K562 (cell line): ENCODE measurements around the gene TNFRSF13B.
"Not testable (repeated sequence)": the region's sequence is repeated elsewhere in the genome, so short reads cannot be mapped to it uniquely, and the experiment has no call there.

Experiments
- CREB1 ChIP-seq, 2 experiments: sonication (generic) in 1 of 2; formaldehyde crosslinking in 1 of 2; IDR thresholded peaks; 2 replicates each; pipeline versions ENCODE4 v1.6.1 to v1.8.0; 2012 to 2022; ENCODE audit warnings: inconsistent platforms in 1 of 2, mild to moderate bottlenecking in 1 of 2, missing genetic modification reagents in 1 of 2, moderate library complexity in 1 of 2
- ZBTB12 ChIP-seq: fragments of 250-450 bp; sonication (Bioruptor Pico); IDR thresholded peaks from 2 replicates; pipeline ENCODE4 v1.4.0; 2020
- ZKSCAN1 ChIP-seq: fragments of 150-350 bp; IDR thresholded peaks from 2 replicates; pipeline ENCODE4 v1.6.1; 2016; ENCODE audit warnings: low read depth, low read length
- ZNF175 ChIP-seq: fragments of 200-800 bp; sonication (Bioruptor generic); IDR thresholded peaks from 2 replicates; pipeline ENCODE4 v1.6.1; 2016; ENCODE audit warnings: low read depth, mild to moderate bottlenecking, missing genetic modification characterization, missing compliant biosample characterization
- TF ChIP-seq, protein P1 (sequence below): fragments of 250-450 bp; sonication (Bioruptor Pico); IDR thresholded peaks from 2 replicates; pipeline ENCODE4 v1.4.0; 2020; ENCODE audit warnings: mild to moderate bottlenecking, moderate library complexity, borderline replicate concordance

DNA sequence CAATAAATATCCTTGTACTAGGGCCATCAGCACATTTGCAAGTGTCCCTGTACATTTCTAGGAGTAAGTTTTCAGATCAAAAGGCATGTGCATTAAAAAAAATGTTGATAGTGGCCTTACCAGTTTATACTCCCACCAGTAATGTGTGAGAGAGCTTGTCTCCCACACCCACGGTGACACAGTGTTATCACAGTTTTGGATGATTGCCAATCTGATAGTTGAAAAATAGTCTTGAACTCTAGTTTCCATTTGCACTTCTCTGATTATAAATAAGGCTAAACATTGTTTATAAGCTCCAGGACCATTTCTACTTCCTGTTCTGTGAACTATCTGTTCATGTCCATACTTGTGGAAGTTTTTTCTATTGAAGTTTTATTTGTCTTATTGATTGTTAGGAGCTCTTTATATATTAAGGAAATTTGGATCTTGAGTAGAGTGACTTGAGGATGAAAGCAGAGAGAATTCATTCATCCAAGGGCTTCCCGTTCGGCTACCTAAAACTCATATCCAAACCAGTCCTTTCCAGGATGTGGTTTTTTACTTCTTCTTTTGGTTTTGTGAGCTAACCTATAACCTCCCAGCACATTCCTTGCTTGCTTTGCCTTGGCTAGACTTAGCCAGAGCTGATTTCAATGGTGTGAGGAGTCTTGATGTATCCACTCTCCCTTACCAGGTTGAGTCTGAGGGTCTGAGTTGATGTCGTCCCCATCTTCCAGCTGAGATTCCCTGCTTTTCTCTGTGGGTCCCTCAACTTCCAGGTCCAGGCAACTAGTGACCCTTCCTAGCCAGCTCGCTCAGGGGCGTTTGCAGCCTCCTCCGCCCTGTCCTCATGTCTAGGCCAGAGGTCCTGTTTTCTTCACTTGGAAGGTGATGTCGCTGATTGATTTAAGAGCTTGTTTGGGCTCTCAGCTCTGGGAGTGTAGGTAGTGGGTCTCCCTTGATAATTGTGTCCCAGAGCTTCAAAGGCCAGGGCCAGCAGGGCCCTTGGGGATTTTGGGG lies 44.6 kb upstream of the TNFRSF13B start:
- not testable (repeated sequence) for TF ChIP-seq ZBTB12 (CRISPR knock-in tag); CREB1 (IDR thresholded peaks at IDR 0.05); CREB1 (CRISPR knock-in tag; IDR thresholded peaks at IDR 0.05); ZKSCAN1; ZNF175 (CRISPR knock-in tag)
- TF ChIP-seq, protein P1, sequence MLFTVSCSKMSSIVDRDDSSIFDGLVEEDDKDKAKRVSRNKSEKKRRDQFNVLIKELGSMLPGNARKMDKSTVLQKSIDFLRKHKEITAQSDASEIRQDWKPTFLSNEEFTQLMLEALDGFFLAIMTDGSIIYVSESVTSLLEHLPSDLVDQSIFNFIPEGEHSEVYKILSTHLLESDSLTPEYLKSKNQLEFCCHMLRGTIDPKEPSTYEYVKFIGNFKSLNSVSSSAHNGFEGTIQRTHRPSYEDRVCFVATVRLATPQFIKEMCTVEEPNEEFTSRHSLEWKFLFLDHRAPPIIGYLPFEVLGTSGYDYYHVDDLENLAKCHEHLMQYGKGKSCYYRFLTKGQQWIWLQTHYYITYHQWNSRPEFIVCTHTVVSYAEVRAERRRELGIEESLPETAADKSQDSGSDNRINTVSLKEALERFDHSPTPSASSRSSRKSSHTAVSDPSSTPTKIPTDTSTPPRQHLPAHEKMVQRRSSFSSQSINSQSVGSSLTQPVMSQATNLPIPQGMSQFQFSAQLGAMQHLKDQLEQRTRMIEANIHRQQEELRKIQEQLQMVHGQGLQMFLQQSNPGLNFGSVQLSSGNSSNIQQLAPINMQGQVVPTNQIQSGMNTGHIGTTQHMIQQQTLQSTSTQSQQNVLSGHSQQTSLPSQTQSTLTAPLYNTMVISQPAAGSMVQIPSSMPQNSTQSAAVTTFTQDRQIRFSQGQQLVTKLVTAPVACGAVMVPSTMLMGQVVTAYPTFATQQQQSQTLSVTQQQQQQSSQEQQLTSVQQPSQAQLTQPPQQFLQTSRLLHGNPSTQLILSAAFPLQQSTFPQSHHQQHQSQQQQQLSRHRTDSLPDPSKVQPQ (CRISPR knock-in tag): not testable (repeated sequence)
